Astrocyte (in vitro differentiated cells and primary cell): ENCODE results near the gene TET2.

Experiments used
- CTCF ChIP-seq: IDR thresholded peaks from 2 replicates; pipeline ENCODE4 v1.5.1; 2011; ENCODE audit warnings: low read depth, mild to moderate bottlenecking, inconsistent platforms, low read length, moderate library complexity; ENCODE audit not compliant: insufficient read depth
- EZH2 ChIP-seq: IDR thresholded peaks from 2 replicates; pipeline ENCODE4 v1.6.1; 2012; ENCODE audit warnings: mild to moderate bottlenecking, low read length, inconsistent platforms; ENCODE audit not compliant: insufficient read depth

GRCh38 chr4:105148356-105148755 is 1.7 kb downstream of the TET2 start:
- TF ChIP-seq CTCF (no peak), EZH2 (no peak)
